GM12878 (cell line): ENCODE data around the gene OXTR. TPM values are rescaled to one million over a fixed set of nuclear protein-coding genes. Genes with fewer than 3 reads are reported as not detected.

Source experiments
- ATAC-seq: fragments of 200-7000 bp; cut with Tn5 transposase; 3 replicates; pipeline ENCODE4 v1.9.1; 2020; ENCODE audit warnings: mild to moderate bottlenecking, moderate library complexity
- BruUV-seq: library from RNA; stranded (reverse); fragments of 400-500 nt; replicated peaks from 2 replicates; lab custom pipeline; 2021; lab: Mats Ljungman, UMichigan
- CTCF ChIA-PET: fragments of 300-600 bp; sonication (Branson Sonifier 250); formaldehyde crosslinking; extraction: SDS; loops from one replicate; lab custom pipeline; 2021; ENCODE audit warnings: inconsistent platforms; lab: Yijun Ruan, JAX
- POLR2A ChIA-PET: fragments of 350-600 bp; formaldehyde crosslinking; extraction: SDS; loops from one replicate; lab custom pipeline; 2021; ENCODE audit warnings: inconsistent platforms; lab: Charles Lee
- RAD21 ChIA-PET: fragments of 300-600 bp; sonication (Branson Sonifier 250); formaldehyde crosslinking; loops from one replicate; lab custom pipeline; 2023; ENCODE audit warnings: antibody characterized with exemption; ENCODE audit not compliant: unreplicated experiment; lab: Charles Lee
- SMC1A ChIA-PET: fragments of 300-600 bp; sonication (Branson Sonifier 250); formaldehyde crosslinking; loops from one replicate; lab custom pipeline; 2023; ENCODE audit not compliant: unreplicated experiment, uncharacterized antibody; lab: Charles Lee
- DNase-seq: peaks from one replicate; pipeline ENCODE4 v3.0.0-alpha.2; 2011; ENCODE audit warnings: low read depth, low spot score
- FAIRE-seq: peaks from 3 replicates; lab custom pipeline; 2011; peaks lifted over from hg19 to GRCh38; lab: Jason Lieb, UNC
- H2AFZ ChIP-seq: 2 replicates; pipeline ENCODE4 v1.6.0; 2011; ENCODE audit warnings: low read depth, low read length, control low read depth; ENCODE audit not compliant: control insufficient read depth
- H3K27ac ChIP-seq: 2 replicates; pipeline ENCODE4 v1.5.1; 2011; ENCODE audit warnings: control low read depth; ENCODE audit not compliant: control insufficient read depth, insufficient read depth
- H3K27me3 ChIP-seq, 2 experiments: replicated peaks in 1 of 2; 2 replicates each; pipeline versions ENCODE4 v1.6.0 to v1.6.1; 2011; ENCODE audit warnings: low read length in 1 of 2; ENCODE audit not compliant: control insufficient read depth in 2 of 2, insufficient read depth in 2 of 2
- H3K36me3 ChIP-seq, 2 experiments: 2 replicates each; pipeline ENCODE4 v1.5.1; 2011; ENCODE audit warnings: low read length in 1 of 2; ENCODE audit not compliant: control insufficient read depth in 2 of 2, insufficient read depth in 2 of 2
- H3K4me1 ChIP-seq: 2 replicates; pipeline ENCODE4 v1.6.1; 2011; ENCODE audit warnings: mild to moderate bottlenecking, low read length, moderate library complexity, mixed read lengths; ENCODE audit not compliant: control insufficient read depth, insufficient read depth
- H3K4me2 ChIP-seq: 2 replicates; pipeline ENCODE4 v1.6.0; 2011; ENCODE audit warnings: control low read depth; ENCODE audit not compliant: control insufficient read depth, insufficient read depth
- H3K4me3 ChIP-seq: fragments of 200-600 bp; sonication (generic); 2 replicates; pipeline ENCODE4 v1.5.1; 2016
- H3K79me2 ChIP-seq: 2 replicates; pipeline ENCODE4 v1.6.0; 2011; ENCODE audit warnings: low read length; ENCODE audit not compliant: control insufficient read depth, insufficient read depth
- H3K9ac ChIP-seq: 2 replicates; pipeline ENCODE4 v1.8.0; 2011; ENCODE audit warnings: low read length, control low read depth, mixed read lengths; ENCODE audit not compliant: control insufficient read depth, insufficient read depth
- H3K9me3 ChIP-seq: replicated peaks from 3 replicates; pipeline ENCODE4 v1.5.1; 2011; ENCODE audit warnings: mild to moderate bottlenecking, low read length; ENCODE audit not compliant: control insufficient read depth, insufficient read depth
- H4K20me1 ChIP-seq: 2 replicates; pipeline ENCODE4 v1.6.0; 2011; ENCODE audit not compliant: control insufficient read depth, insufficient read depth
- CEBPB ChIP-seq, 2 experiments: fragments of 150-350 bp in 1 of 2; IDR thresholded peaks; 2 replicates each; pipeline ENCODE4 v1.6.1; 2012 to 2014; ENCODE audit warnings: low read depth in 2 of 2, low read length in 2 of 2, borderline replicate concordance in 1 of 2, inconsistent platforms in 1 of 2
- CTCF ChIP-seq, 3 experiments: IDR thresholded peaks in 2 of 3; conservative IDR thresholded peaks in 1 of 3; 2 replicates each; pipeline ENCODE4 v1.5.1; 2011; ENCODE audit warnings: low read depth in 3 of 3, low read length in 3 of 3, mild to moderate bottlenecking in 3 of 3, control low read depth in 2 of 3, moderate library complexity in 2 of 3, inconsistent platforms in 1 of 3, mixed read lengths in 1 of 3; ENCODE audit not compliant: control insufficient read depth in 2 of 3, insufficient read depth in 1 of 3; ENCODE audit errors: extremely low read depth in 1 of 3
- JUND ChIP-seq: IDR thresholded peaks from 2 replicates; pipeline ENCODE4 v1.6.1; 2012; ENCODE audit warnings: low read depth, mild to moderate bottlenecking, low read length, improper control_type of control experiment, moderate library complexity
- MTA2 ChIP-seq: fragments of 450-650 bp; IDR thresholded peaks from 2 replicates; pipeline ENCODE4 v1.6.1; 2016; ENCODE audit warnings: low read depth, mild to moderate bottlenecking, moderate library complexity
- PAX5 ChIP-seq: IDR thresholded peaks from 2 replicates; pipeline ENCODE4 v1.6.1; 2011; ENCODE audit warnings: low read depth, low read length, borderline replicate concordance
- PML ChIP-seq: IDR thresholded peaks from 2 replicates; pipeline ENCODE4 v1.6.1; 2012; ENCODE audit warnings: low read length, inconsistent platforms
- SREBF1 ChIP-seq: IDR thresholded peaks from 2 replicates; pipeline ENCODE4 v1.6.1; 2012; ENCODE audit warnings: mild to moderate bottlenecking, low read length
- WRNIP1 ChIP-seq: IDR thresholded peaks from 2 replicates; pipeline ENCODE4 v1.6.1; 2011; ENCODE audit warnings: low read depth, low read length, improper control_type of control experiment, borderline replicate concordance
- ZNF274 ChIP-seq: IDR thresholded peaks from one replicate; pipeline ENCODE4 v1.8.0; 2011; ENCODE audit not compliant: insufficient read length, insufficient read depth
- WGBS: methylation state at CpG from one replicate; pipeline ENCODE4 v1.1.6; 2016; ENCODE audit warnings: low lambda C conversion rate; ENCODE audit not compliant: insufficient replicate concordance, insufficient coverage; ENCODE audit errors: missing lambda C conversion rate; 5-methylcytosine and 5-hydroxymethylcytosine counted together
- in situ Hi-C: fragments of 300-500 bp; cut with MboI; formaldehyde crosslinking; loops from 9 replicates; pipeline ENCODE4 v1.14.3; 2018; ENCODE audit warnings: mixed read lengths
- intact Hi-C: fragments of 100-400 bp; cut with micrococcal nuclease; formaldehyde crosslinking; loops from one replicate; pipeline ENCODE4 v1.14.2; 2022; ENCODE audit not compliant: unreplicated experiment
- polyA plus RNA-seq, 11 experiments: library from polyadenylated mRNA; depleted of rRNA in 4 of 11; unstranded in 6 of 11; stranded (reverse) in 5 of 11; fragments of >200 nt; fragmentation: Nextera tagmentation in 4 of 11; fragmentation: Illumina TruSeq in 1 of 11; extraction: Ambion mirVana in 4 of 11; extraction: Trizol in 1 of 11; gene quantifications; 1 replicate in 1 of 11; 2 replicates in 10 of 11; pipeline versions ENCODE4 v1.2.1 to v1.2.3, GENCODE V29; 2011 to 2016; ENCODE audit warnings: inconsistent platforms in 2 of 11, missing spikeins in 2 of 11, low read depth in 1 of 11
- total RNA-seq, 4 experiments: library from RNA; depleted of rRNA in 3 of 4; stranded (reverse); fragments of >200 nt in 3 of 4; fragmentation: Illumina TruSeq in 1 of 4; extraction: Trizol in 1 of 4; gene quantifications; 2 replicates each; pipeline versions ENCODE4 v1.2.1 to v1.2.3, GENCODE V29; 2013 to 2021
- TF ChIP-seq, protein P1 (sequence below): fragments of 450-650 bp; formaldehyde crosslinking; IDR thresholded peaks from 2 replicates; pipeline ENCODE4 v1.4.0; 2022; ENCODE audit warnings: mild to moderate bottlenecking, moderate library complexity

Gene OXTR
- total and polyA plus RNA-seq, 10 of the 15 experiments (the other 5 are each of a cell fraction or from before 2014, with no cell fraction given): 0.43 to 5.9 (median 2.6) TPM

- in situ Hi-C loops: no loop called here
- RAD21 ChIA-PET: no interaction called here
- CTCF ChIA-PET: interaction anchor here (0.8 kb wide), 1 partner anchor 9 kb away, joined by 3 read pairs; no protein-coding TSS in a partner anchor
These were observed 39.9 kb downstream of the OXTR start for GRCh38 chr3:8729479-8729878.

More at GRCh38 chr3:8729479-8729878, 39.9 kb downstream of the OXTR start:
- Histone ChIP-seq H3K9ac (no peak overlapping the region), H2AFZ (no peak overlapping the region), H3K79me2 (no peaks in the 10 kb centered on the region), H4K20me1 (no peaks in the 10 kb centered on the region), H3K27me3 (peaks cover 0 to 3% of the 10 kb centered on the region in 2 experiments; a peak in 1 of 4 replicates), H3K36me3 (no peaks in the 10 kb centered on the region), H3K4me3 (no peak overlapping the region), H3K4me2 (no peak overlapping the region), H3K4me1 (no peaks in the 10 kb centered on the region), H3K9me3 (no peaks in the 10 kb centered on the region; the same call in 2 of the 3 replicates), H3K27ac (no peak overlapping the region)
- WGBS: 33% methylated on average over 3 of the region's 3 CpGs
- ATAC-seq (no peak), DNase-seq (no peak), FAIRE-seq (no peak)
- no TSS peak for BruUV-seq
- ChIA-PET POLR2A (no interaction called here), SMC1A (interaction anchor here (1.5 kb wide), 1 partner anchor 16 kb away, joined by 4 read pairs; no protein-coding TSS in a partner anchor)
- no peak for TF ChIP-seq JUND
- TF ChIP-seq ZNF274: no peak
- no peak for TF ChIP-seq CTCF (IDR thresholded peaks at IDR 0.05 in 2 of 3, conservative IDR thresholded peaks at IDR 0.05 in 1 of 3; ENCODE audit: control insufficient read depth in 2 of 3, extremely low read depth in 1 of 3, insufficient read depth in 1 of 3, low read depth in 3 of 3, low read length in 3 of 3)
- TF ChIP-seq PML: no peak
- TF ChIP-seq SREBF1: no peak
- no peak for TF ChIP-seq MTA2
- TF ChIP-seq WRNIP1: no peak
- TF ChIP-seq, protein P1, sequence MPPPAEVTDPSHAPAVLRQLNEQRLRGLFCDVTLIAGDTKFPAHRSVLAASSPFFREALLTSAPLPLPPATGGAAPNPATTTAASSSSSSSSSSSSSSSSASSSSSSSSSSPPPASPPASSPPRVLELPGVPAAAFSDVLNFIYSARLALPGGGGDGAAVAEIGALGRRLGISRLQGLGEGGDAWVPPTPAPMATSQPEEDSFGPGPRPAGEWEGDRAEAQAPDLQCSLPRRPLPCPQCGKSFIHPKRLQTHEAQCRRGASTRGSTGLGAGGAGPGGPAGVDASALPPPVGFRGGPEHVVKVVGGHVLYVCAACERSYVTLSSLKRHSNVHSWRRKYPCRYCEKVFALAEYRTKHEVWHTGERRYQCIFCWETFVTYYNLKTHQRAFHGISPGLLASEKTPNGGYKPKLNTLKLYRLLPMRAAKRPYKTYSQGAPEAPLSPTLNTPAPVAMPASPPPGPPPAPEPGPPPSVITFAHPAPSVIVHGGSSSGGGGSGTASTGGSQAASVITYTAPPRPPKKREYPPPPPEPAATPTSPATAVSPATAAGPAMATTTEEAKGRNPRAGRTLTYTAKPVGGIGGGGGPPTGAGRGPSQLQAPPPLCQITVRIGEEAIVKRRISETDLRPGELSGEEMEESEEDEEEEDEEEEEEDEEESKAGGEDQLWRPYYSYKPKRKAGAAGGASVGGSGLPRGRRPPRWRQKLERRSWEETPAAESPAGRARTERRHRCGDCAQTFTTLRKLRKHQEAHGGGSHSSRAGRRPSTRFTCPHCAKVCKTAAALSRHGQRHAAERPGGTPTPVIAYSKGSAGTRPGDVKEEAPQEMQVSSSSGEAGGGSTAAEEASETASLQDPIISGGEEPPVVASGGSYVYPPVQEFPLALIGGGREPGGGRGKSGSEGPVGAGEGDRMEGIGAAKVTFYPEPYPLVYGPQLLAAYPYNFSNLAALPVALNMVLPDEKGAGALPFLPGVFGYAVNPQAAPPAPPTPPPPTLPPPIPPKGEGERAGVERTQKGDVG (CRISPR knock-in tag): no peak
- no peak for TF ChIP-seq CEBPB (IDR thresholded peaks at IDR 0.05; ENCODE audit: borderline replicate concordance in 1 of 2, low read depth in 2 of 2, low read length in 2 of 2)
- no peak for TF ChIP-seq PAX5
- intact Hi-C loops: no loop called here
